Measurements from ENCODE around the gene CDH23. TPM values are rescaled to one million over a fixed set of nuclear protein-coding genes. Genes with fewer than 3 reads are reported as not detected.

CDH23 gene
- total and polyA plus RNA-seq, 2 donors (not counting 1 experiment from before 2014, with no cell fraction given), result 0.37 to 0.89 TPM

DNA sequence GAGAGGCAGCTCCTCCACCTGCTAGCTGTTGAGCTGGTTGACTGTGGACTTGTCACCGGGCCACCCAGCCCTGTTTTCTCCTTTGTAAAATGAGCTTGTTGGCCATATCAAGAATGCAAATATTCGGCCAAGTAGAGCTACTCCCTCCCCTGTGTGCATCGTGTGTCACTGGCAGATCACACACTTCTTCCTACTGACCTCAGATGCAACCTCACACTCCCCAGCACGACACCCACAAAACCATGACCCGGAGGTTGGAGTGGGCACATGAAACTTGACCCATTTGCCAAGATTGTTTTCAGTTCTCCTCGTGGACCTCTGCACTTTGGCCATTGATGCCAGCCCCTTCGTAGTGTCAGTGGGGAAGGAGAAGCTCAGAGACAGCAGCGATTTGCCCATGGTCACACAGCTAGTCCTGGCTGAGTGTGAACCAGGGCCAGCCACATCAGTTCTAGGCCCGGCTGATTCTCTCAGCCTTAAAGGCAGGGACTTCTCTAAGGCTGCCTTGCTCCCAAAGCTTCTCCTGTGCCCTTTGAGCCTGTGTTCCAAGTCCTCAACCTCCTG, 101.1 kb downstream of the CDH23 start:
- no peaks in the 10 kb centered on the region for H3K36me3 ChIP-seq (replicated peaks in 1 of 2; ENCODE audit: control extremely low read depth in 1 of 2, control insufficient read depth in 1 of 2, extremely low read depth in 1 of 2, insufficient read depth in 2 of 2, low read length in 1 of 2)
- Mint-ChIP-seq H3K9me3 (ENCODE audit: insufficient read depth) (no peaks in the 10 kb centered on the region), H3K27me3 (peaks cover 8% of the 10 kb centered on the region), H3K27ac (no peak overlapping the region), H3K4me1 (peaks cover 13% of the 10 kb centered on the region), H3K4me3 (no peak overlapping the region)
- no peak for DNase-seq
- no peak overlapping the region for H3K27ac ChIP-seq (ENCODE audit: low read length in 2 of 2)
- H3K27me3 ChIP-seq (replicated peaks in 1 of 4; ENCODE audit: control extremely low read depth in 1 of 4, control insufficient read depth in 3 of 4, insufficient read depth in 4 of 4, low read length in 3 of 4), result peaks cover 0 to 4% (median 0%) of the 10 kb centered on the region in 4 experiments
- 89% methylated on average over 8 of the region's 9 CpGs for WGBS (ENCODE audit: insufficient coverage)
- ATAC-seq (ENCODE audit: low read depth), result no peak
- H3K79me2 ChIP-seq (ENCODE audit: control insufficient read depth, insufficient read depth, low read length), result no peaks in the 10 kb centered on the region
- TF ChIP-seq EZH2 (IDR thresholded peaks at IDR 0.05; ENCODE audit: borderline replicate concordance, insufficient read depth, low read depth, low read length, poor library complexity, severe bottlenecking), result no peak
- TF ChIP-seq, protein P1, sequence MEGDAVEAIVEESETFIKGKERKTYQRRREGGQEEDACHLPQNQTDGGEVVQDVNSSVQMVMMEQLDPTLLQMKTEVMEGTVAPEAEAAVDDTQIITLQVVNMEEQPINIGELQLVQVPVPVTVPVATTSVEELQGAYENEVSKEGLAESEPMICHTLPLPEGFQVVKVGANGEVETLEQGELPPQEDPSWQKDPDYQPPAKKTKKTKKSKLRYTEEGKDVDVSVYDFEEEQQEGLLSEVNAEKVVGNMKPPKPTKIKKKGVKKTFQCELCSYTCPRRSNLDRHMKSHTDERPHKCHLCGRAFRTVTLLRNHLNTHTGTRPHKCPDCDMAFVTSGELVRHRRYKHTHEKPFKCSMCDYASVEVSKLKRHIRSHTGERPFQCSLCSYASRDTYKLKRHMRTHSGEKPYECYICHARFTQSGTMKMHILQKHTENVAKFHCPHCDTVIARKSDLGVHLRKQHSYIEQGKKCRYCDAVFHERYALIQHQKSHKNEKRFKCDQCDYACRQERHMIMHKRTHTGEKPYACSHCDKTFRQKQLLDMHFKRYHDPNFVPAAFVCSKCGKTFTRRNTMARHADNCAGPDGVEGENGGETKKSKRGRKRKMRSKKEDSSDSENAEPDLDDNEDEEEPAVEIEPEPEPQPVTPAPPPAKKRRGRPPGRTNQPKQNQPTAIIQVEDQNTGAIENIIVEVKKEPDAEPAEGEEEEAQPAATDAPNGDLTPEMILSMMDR (IDR thresholded peaks at IDR 0.05), result no peak
- no peak overlapping the region for H3K4me3 ChIP-seq (ENCODE audit: control extremely low read depth in 1 of 5, extremely low read depth in 1 of 5, insufficient read depth in 1 of 5, low read depth in 2 of 5, low read length in 4 of 5)
- ChIA-PET POLR2A (no interaction called here), CTCF (no interaction called here)
- no peak overlapping the region for H2AFZ ChIP-seq (ENCODE audit: insufficient read depth, low read depth, low read length, poor library complexity, severe bottlenecking)
- peaks cover 15 to 16% of the 10 kb centered on the region in 2 donors for H3K4me1 ChIP-seq (ENCODE audit: control insufficient read depth in 2 of 2, insufficient read depth in 2 of 2, low read length in 2 of 2)
- no peak overlapping the region for H3K4me2 ChIP-seq (replicated peaks; ENCODE audit: low read depth, low read length, poor library complexity, severe bottlenecking)
- no peaks in the 10 kb centered on the region for H3K9me3 ChIP-seq (ENCODE audit: control extremely low read depth in 1 of 3, control insufficient read depth in 2 of 3, insufficient read depth in 1 of 3, low read length in 2 of 3)
- no peaks in the 10 kb centered on the region for H4K20me1 ChIP-seq (ENCODE audit: control insufficient read depth, insufficient read depth, low read length, poor library complexity, severe bottlenecking)
- H3K9ac ChIP-seq (ENCODE audit: low read length), result no peak overlapping the region
- intact Hi-C loops (cut with micrococcal nuclease), result no loop called here

DNA sequence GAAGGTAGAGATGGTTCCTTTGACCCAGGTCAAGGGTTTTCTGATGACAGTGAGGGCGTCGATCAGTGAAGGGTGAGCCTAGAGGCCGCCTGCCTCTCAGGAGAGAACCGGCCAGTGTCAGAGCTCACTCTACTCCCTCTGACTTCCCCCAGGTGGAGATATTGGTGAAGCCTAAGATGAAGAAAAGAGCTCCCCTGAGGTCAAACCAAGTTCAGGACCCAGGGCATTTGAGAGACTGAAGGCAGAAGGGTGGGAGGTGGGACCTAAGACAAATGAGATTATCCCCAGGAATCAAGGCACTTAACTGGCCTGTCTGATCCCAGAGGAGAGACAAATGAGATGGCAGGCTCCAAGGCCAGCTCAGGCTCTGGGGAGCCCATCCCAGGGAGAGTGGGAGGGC, 104.7 kb downstream of the CDH23 start:
- CTCF ChIA-PET, result no interaction called here
- H3K9ac ChIP-seq (ENCODE audit: low read length), result no peak overlapping the region
- peaks cover 0 to 4% (median 0%) of the 10 kb centered on the region in 4 experiments for H3K27me3 ChIP-seq (replicated peaks in 1 of 4; ENCODE audit: control extremely low read depth in 1 of 4, control insufficient read depth in 3 of 4, insufficient read depth in 4 of 4, low read length in 3 of 4)
- no peak overlapping the region for H3K4me3 Mint-ChIP-seq
- intact Hi-C loops (cut with micrococcal nuclease), result no loop called here
- no peak for ATAC-seq (ENCODE audit: low read depth)
- no peak for DNase-seq
- H3K4me2 ChIP-seq (replicated peaks; ENCODE audit: low read depth, low read length, poor library complexity, severe bottlenecking), result no peak overlapping the region
- peaks cover 18% of the 10 kb centered on the region for H3K27me3 Mint-ChIP-seq
- H3K27ac ChIP-seq (ENCODE audit: low read length in 2 of 2), result no peak overlapping the region
- no peaks in the 10 kb centered on the region for H3K36me3 ChIP-seq (replicated peaks in 1 of 2; ENCODE audit: control extremely low read depth in 1 of 2, control insufficient read depth in 1 of 2, extremely low read depth in 1 of 2, insufficient read depth in 2 of 2, low read length in 1 of 2)
- no peaks in the 10 kb centered on the region for H3K9me3 Mint-ChIP-seq (ENCODE audit: insufficient read depth)
- POLR2A ChIA-PET, result no interaction called here
- peaks cover 0 to 2% (median 0%) of the 10 kb centered on the region in 3 donors for H3K9me3 ChIP-seq (ENCODE audit: control extremely low read depth in 1 of 3, control insufficient read depth in 2 of 3, insufficient read depth in 1 of 3, low read length in 2 of 3)
- WGBS (ENCODE audit: insufficient coverage), result no CpG with 5 or more reads among the region's 4 CpGs
- no peaks in the 10 kb centered on the region for H3K79me2 ChIP-seq (ENCODE audit: control insufficient read depth, insufficient read depth, low read length)
- H2AFZ ChIP-seq (ENCODE audit: insufficient read depth, low read depth, low read length, poor library complexity, severe bottlenecking), result no peak overlapping the region
- no peak overlapping the region for H3K4me3 ChIP-seq (ENCODE audit: control extremely low read depth in 1 of 5, extremely low read depth in 1 of 5, insufficient read depth in 1 of 5, low read depth in 2 of 5, low read length in 4 of 5)
- peaks cover 3% of the 10 kb centered on the region for H3K4me1 Mint-ChIP-seq
- H3K4me1 ChIP-seq (ENCODE audit: control insufficient read depth in 2 of 2, insufficient read depth in 2 of 2, low read length in 2 of 2), result no peaks in the 10 kb centered on the region
- no peaks in the 10 kb centered on the region for H4K20me1 ChIP-seq (ENCODE audit: control insufficient read depth, insufficient read depth, low read length, poor library complexity, severe bottlenecking)
- TF ChIP-seq, protein P1 (IDR thresholded peaks at IDR 0.05), result no peak
- TF ChIP-seq EZH2 (IDR thresholded peaks at IDR 0.05; ENCODE audit: borderline replicate concordance, insufficient read depth, low read depth, low read length, poor library complexity, severe bottlenecking), result no peak
- no peak overlapping the region for H3K27ac Mint-ChIP-seq
